Pancreas (tissue), 10 donors: Measurements from ENCODE around the gene CXorf51B. TPM values are rescaled to one million over a fixed set of nuclear protein-coding genes. Genes with fewer than 3 reads are reported as not detected.
"Not testable (repeated sequence)": the region's sequence is repeated elsewhere in the genome, so short reads cannot be mapped to it uniquely, and the experiment has no call there.

Experiments
- ATAC-seq, 4 donors: fragments of 200-7000 bp; cut with Tn5 transposase; one replicate each; pipeline versions ENCODE4 v1.8.0 to v1.9.1; 2020; ENCODE audit warnings: mild to moderate bottlenecking in 4 of 4, moderate library complexity in 4 of 4
- DNase-seq, 6 donors: peaks; one replicate each; pipeline ENCODE4 v3.0.0-alpha.2; 2020
- FAIRE-seq: peaks from 2 replicates; lab custom pipeline; 2012; peaks lifted over from hg19 to GRCh38; lab: Jason Lieb, UNC
- H3K27ac ChIP-seq, 4 donors: fragments of 200-600 bp; sonication (generic); 1 replicate in 3 of 4; 2 replicates in 1 of 4; pipeline versions ENCODE4 v1.5.0 to v1.8.0; 2020
- H3K27me3 ChIP-seq, 4 donors: fragments of 200-600 bp; one replicate each; pipeline ENCODE4 v1.8.0; 2021
- H3K36me3 ChIP-seq, 3 donors: fragments of 200-600 bp; sonication (generic) in 1 of 3; one replicate each; pipeline versions ENCODE4 v1.5.0 to v1.8.0; 2020 to 2021
- H3K4me1 ChIP-seq, 3 donors: fragments of 200-600 bp; one replicate each; pipeline ENCODE4 v1.8.0; 2021
- H3K4me3 ChIP-seq, 4 donors: fragments of 200-600 bp; sonication (generic) in 2 of 4; one replicate each; pipeline versions ENCODE4 v1.5.0 to v1.8.0; 2020 to 2021
- H3K9me3 ChIP-seq, 4 donors: fragments of 200-600 bp; one replicate each; pipeline ENCODE4 v1.8.0; 2021
- WGBS, 2 donors: extraction: QIAGEN DNeasy Blood & Tissue Kit; methylation state at CpG; one replicate each; pipeline ENCODE4 v1.1.7; 2013; 5-methylcytosine and 5-hydroxymethylcytosine counted together
- intact Hi-C, 3 donors: fragments of 100-400 bp; cut with DNase I; formaldehyde crosslinking; loops; one replicate each; pipeline versions ENCODE4 v1.11.1 to v1.14.2; 2022
- polyA plus RNA-seq, 2 donors: library from polyadenylated mRNA; stranded (reverse); fragments of 200-250 nt; gene quantifications; one replicate each; pipeline ENCODE4 v1.2.3, GENCODE V29; 2013
- total RNA-seq, 6 donors: library from RNA; stranded (reverse); fragmentation: NEBNext Ultra II Directional in 4 of 6; extraction: Animal tissue kit (Norgen Biotek cat#: 25700) in 4 of 6; gene quantifications; one replicate each; pipeline versions ENCODE4 v1.2.1 to v1.2.4, GENCODE V29; 2021 to 2023
- TF ChIP-seq, protein P1 (sequence below), 4 donors: fragments of 200-600 bp; sonication (generic) in 3 of 4; IDR thresholded peaks; one replicate each; pipeline versions ENCODE4 v1.5.0 to v1.8.0; 2021; ENCODE audit warnings: antibody characterized with exemption in 4 of 4
- donor health status: healthy with polysubstance abuse.
- donor health status: DM: no; HTN: no; CAD: no; lungs with moderate emphysema.
- donor health status: DM: no; HTN: no; CAD: no.
- donor health status: control.
- donor health status: control.
- donor health status: Bipolar disorder and iron deficiency.
- donor health status: DM: yes; HTN: yes; CAD: no.
- donor health status: DM: no; HTN: no; CAD: no.
- donor health status: DM: no; HTN: no; CAD: no.
- donor health status: DM: yes; HTN: yes; CAD: no.

Gene CXorf51B
- not detected for total RNA-seq
- polyA plus RNA-seq: not detected

- H3K36me3 ChIP-seq, H3K4me1 ChIP-seq, H3K27me3 ChIP-seq, intact Hi-C loops, DNase-seq, ATAC-seq, H3K27ac ChIP-seq, H3K9me3 ChIP-seq, H3K4me3 ChIP-seq, FAIRE-seq: not testable (repeated sequence)
- no CpG with 5 or more reads among the region's 3 CpGs for WGBS, 2 donors
Observed at GRCh38 chrX:146809471-146809870, at the start of gene CXorf51B. TSS of gene CXorf51B (plus strand) at chrX:146809771. CDS start at chrX:146809792, 21 bp downstream.

DNA sequence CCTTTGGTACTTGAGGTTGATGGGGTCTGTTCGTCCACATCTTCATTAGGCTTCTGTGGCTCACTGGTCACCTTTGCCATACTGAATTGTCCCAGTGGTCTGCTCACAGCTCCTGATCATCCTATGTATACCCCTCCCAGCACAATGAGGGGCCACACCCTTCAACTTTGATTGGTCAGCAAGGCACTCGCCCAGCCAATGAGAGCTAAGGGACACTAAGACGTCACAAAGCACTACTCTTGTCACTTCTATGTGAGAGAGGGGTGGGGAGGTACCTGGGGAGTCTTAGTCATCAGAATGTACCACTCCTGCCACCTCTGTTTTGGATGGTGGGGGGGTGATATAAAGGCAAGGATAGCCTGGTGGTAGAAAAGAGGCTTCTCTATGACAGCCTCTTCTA, 5.1 kb downstream of the CXorf51B start, which contains the start of gene CXorf51A:
TSS of gene CXorf51A (minus strand) at position 101 of the 400 bp plus-strand sequence. CDS start at position 80, 21 bp downstream.
- H3K9me3 ChIP-seq, H3K4me3 ChIP-seq, H3K27me3 ChIP-seq, intact Hi-C loops, FAIRE-seq, DNase-seq, H3K27ac ChIP-seq, ATAC-seq, H3K36me3 ChIP-seq, H3K4me1 ChIP-seq: not testable (repeated sequence)
- WGBS, 2 donors: no CpG with 5 or more reads among the region's 3 CpGs

DNA sequence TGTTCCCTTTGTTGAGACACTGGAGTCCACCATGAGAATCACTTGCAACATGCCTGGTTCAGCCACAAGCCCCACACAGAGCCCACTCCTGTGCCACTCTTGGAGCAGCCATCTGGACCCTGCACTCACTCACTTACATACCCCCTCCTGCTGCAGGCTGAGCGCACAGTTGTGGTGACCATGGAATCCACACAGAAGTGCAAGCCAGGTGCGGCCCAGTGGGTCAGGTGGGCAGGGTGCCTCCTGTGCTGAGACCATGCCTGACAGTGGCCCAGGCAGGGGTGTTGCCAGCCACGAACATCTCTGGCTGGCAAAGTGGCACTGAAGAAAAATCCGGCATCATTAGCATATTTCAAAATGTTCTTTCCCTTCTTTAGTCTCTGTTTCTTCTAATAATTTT, 22.4 kb downstream of the CXorf51B start:
- WGBS, 2 donors: 73 to 80% methylated on average over 4 of the region's 4 CpGs
- no peaks in the 10 kb centered on the region for H3K4me1 ChIP-seq
- no peaks in the 10 kb centered on the region for H3K36me3 ChIP-seq
- intact Hi-C loops: no loop called here
- DNase-seq: peak in 2 of 6 donors; percentile 5 to 31
- no peaks in the 10 kb centered on the region for H3K9me3 ChIP-seq
- no peak overlapping the region for H3K27ac ChIP-seq
- TF ChIP-seq, protein P1, sequence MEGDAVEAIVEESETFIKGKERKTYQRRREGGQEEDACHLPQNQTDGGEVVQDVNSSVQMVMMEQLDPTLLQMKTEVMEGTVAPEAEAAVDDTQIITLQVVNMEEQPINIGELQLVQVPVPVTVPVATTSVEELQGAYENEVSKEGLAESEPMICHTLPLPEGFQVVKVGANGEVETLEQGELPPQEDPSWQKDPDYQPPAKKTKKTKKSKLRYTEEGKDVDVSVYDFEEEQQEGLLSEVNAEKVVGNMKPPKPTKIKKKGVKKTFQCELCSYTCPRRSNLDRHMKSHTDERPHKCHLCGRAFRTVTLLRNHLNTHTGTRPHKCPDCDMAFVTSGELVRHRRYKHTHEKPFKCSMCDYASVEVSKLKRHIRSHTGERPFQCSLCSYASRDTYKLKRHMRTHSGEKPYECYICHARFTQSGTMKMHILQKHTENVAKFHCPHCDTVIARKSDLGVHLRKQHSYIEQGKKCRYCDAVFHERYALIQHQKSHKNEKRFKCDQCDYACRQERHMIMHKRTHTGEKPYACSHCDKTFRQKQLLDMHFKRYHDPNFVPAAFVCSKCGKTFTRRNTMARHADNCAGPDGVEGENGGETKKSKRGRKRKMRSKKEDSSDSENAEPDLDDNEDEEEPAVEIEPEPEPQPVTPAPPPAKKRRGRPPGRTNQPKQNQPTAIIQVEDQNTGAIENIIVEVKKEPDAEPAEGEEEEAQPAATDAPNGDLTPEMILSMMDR (IDR thresholded peaks at IDR 0.05): no peak
- no peaks in the 10 kb centered on the region for H3K27me3 ChIP-seq
- no peak overlapping the region for H3K4me3 ChIP-seq
- ATAC-seq: no peak
- FAIRE-seq: no peak

DNA sequence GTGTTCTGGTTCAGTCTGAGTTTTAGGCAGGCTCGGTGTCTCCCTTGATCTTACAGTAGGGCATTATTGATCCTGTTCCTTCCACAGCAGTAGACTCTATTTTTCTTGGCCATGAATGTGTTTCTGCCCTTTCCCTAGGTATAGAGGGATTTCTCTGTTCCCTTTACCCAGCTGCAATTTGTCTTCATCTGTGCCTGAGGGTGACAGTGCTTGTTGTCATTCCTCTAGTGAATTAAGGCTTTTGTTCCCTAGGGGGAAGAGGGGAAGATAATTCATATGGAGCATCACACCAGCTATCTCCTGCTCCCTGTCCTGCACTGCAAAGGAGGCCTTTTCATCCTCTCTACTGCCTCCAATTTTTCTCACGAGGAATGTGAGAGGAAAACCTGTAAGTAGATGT, 44.7 kb downstream of the CXorf51B start:
- ATAC-seq (no peak), FAIRE-seq (no peak), DNase-seq (no peak)
- TF ChIP-seq, protein P1 (IDR thresholded peaks at IDR 0.05): no peak
- intact Hi-C loops: no loop called here
- Histone ChIP-seq H3K27me3 (peaks cover 0 to 6% (median 0%) of the 10 kb centered on the region in 4 donors), H3K27ac (no peak overlapping the region), H3K9me3 (no peaks in the 10 kb centered on the region), H3K4me3 (no peak overlapping the region), H3K4me1 (no peaks in the 10 kb centered on the region), H3K36me3 (no peaks in the 10 kb centered on the region)
- WGBS, 2 donors: 31 to 39% methylated on average over 2 of the region's 2 CpGs

Other genes starting within 250 kb of the CXorf51B start
- gene CXorf51A, start 5.0 kb downstream of the CXorf51B start, total RNA-seq: not detected
- gene CXorf51A, start 5.0 kb downstream of the CXorf51B start, polyA plus RNA-seq: not detected